Pulmonary artery endothelial cell (primary cell): Measurements from ENCODE around the gene NPAS1. TPM values are rescaled to one million over a fixed set of nuclear protein-coding genes. Genes with fewer than 3 reads are reported as not detected.
"Not testable (repeated sequence)": the region's sequence is repeated elsewhere in the genome, so short reads cannot be mapped to it uniquely, and the experiment has no call there.

Experiments used
- DNase-seq: peaks from one replicate; pipeline ENCODE4 v3.0.0-alpha.2; 2011; ENCODE audit warnings: low read depth, low spot score
- total RNA-seq: library from RNA; depleted of rRNA; stranded (reverse); fragments of >200 nt; gene quantifications from 2 replicates; pipeline ENCODE4 v1.2.3, GENCODE V29; 2014

NPAS1 gene
- total RNA-seq, 1 donor from 2014 or later = 0.20 TPM

DNA sequence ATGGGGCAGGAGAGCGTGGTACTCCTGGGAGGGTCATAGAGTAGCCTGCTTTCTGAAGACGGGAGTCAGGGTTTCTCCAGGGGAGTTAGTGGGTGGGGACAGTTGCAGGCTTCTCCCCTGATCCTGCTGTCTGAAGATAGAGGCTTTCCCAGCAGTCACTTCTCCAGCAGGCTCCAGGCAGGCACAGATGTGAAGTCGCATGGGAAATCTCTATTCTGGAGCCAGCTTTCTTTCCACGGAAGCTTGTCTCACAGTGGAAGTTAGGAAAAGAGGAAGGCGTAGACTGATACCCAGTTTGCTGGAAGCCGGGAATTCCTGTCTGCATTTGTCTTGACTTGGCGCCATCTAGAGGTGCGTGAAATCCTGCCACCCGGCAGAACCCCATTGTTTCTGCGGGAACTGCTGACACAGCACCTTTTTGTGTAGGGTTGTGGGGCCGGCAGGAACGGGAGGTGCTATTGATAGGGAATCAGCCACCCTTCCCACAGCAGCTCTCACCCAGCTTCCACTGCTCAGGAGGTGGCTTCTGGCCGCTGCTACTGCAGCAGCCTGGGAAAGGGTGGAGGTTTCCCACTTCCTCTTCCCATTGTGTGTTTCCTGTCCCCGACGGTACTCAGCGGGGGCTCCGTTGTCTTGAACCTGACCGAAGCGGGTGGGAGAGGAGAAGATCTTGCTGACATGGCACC lies 28.5 kb upstream of the NPAS1 start:
- peak; percentile 54 for DNase-seq

DNA sequence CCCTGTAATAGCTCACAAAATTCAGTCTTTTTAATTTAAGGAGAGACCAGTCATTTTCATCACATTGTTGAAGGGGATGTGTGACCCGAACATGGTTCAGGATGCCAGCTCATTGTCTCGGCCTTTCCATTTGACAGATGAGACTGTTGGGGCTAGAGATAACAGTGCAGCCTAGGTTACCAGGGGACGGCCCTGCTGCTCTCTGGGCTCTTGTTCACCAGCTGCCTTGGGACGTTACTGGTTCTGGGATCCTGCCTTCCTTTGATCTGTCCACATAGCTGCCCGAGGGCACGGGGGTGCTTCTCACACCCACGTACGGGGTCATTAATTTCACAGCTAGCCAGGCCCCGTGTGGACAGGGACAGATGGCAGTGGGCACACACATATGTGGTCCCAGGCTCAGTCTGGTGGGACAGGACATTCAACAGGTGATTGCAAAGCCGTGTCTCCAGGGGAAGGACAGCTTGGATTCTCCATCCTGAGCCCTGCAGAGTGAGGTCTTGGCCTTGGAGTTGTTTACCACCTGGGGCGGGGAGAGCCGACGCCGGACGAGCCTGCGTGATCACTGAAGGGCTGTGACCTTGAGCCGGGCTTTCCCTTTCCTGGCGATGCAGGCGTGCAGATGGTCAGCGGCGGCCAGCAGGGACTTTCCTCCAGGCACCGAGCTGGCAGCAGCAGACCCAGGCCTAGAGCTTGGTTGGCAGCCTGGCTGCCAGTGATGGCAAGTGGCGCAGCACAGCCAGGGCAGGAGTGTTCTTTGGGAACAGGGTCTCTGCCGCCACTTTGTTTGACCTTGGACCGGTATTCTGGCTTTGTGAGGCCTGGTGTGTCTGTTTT lies 26.7 kb upstream of the NPAS1 start:
- no peak for DNase-seq

DNA sequence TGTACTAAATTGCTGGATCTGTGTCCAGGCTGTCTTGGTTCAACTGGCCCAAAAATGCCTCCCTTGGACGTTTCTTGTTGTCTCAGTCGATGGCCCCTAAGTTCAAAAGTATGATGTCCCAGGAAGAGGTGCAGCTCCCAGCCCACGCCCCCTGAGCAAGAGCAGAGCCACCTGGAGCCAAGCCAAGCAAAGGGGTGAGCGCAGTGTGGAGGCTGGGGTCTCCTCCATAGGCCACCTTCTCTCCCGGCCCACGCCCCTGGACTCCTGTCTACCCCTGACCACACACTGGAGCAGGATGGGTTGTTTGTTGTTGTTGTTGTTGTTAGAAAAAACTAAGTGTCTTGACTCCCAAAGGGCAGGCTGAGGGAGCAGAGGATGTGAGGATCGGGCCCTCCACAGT lies 26.0 kb upstream of the NPAS1 start:
- no peak for DNase-seq

DNA sequence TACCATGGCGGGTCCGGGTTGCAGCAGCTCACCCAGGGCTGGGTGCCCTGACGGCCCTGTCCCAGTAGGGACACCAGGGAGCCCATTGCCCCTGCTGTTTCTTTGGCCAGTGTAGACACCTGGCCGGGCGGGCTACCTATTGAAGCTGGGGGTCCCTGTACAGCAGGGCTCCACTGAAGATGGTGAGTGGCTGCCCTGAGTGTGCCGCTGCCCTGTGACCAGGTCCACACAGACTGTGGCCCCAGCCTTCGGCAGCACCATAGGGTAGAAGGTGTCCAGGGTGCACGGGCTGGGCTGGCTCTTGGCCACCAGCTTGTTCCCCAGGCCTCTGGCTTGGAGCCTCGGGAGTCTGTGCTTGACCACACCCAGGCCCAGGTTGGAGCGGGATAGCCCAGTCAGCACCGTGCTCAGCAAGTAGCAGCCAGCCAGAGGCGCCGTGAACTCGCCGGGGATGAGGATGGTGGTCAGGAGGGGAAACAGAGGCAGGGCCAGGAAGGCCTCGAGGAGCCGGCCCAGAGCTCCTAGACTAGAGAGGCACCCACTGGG lies 25.4 kb upstream of the NPAS1 start:
- DNase-seq = no peak

DNA sequence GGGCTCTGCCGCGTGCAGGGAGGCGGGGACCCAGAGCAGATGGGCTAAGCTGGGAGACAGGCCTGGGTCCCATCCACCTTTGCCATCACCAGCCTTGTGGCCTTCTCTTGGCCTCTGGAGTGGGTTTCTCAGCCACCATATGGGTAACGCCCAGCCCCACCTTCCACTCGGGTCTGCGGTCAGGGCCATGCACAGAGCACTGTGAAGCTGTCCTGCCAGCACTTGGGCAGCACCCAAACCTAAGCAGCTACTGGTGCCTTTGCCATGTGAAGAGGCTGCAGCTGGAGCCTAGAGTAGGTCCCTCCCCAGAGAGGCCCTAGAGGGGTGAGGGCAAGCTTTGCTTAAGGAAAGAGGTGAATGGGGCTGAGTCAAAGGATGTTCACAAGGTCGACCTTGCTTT lies 24.1 kb upstream of the NPAS1 start:
- no peak for DNase-seq

DNA sequence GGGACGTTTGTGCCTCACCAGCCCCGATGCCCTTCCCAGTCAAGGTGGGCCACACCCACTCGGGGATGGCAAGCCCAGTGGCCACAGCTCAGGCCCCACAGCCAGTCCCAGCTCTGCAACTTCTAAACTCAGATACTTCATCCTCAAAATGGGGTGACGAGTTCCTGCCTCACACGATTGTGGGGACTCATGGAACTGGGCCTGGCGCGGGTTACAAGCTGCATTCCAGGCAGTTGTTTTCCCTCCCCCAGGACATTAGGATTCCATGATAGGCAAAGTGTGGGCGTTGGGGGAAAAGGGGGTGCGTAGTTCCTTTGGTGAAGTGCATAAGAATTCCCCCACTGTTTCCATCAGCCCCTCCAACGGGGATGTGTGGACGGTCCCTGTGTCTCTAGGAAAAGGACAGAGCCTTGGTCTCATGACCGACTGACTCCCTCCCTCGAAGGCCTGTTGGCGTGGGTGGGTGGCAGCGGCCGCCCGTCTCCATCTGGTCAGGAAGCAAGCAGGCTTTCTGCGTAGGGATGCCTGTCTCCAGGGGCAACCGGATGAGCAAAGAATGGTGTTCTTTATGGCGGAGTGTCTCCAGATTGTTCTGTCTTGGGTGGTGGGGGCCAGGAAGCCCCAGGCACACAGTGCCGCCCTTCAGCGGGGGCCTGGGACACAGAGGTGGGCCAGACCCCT lies 21.1 kb upstream of the NPAS1 start:
- DNase-seq = no peak

DNA sequence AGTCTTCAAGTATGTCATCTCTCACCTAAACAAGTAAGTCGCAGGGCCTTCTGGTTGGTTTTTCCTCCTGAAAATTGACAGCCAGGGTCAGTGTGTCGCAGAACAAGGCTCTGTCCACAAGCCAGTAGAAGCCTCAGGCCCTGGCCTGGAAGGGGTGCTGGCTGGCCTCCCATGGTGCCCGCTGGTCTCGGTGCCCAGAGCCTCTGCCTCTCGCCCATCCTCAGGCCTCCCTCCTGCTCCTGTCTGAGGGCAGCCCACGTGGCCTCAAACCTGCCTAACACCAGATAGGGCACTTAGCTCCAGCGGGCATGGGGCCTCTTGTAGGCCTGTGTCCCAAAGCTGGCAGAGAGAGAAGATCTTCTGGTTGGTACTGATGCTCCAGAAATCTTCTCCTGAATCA lies 20.3 kb upstream of the NPAS1 start:
- DNase-seq = no peak

DNA sequence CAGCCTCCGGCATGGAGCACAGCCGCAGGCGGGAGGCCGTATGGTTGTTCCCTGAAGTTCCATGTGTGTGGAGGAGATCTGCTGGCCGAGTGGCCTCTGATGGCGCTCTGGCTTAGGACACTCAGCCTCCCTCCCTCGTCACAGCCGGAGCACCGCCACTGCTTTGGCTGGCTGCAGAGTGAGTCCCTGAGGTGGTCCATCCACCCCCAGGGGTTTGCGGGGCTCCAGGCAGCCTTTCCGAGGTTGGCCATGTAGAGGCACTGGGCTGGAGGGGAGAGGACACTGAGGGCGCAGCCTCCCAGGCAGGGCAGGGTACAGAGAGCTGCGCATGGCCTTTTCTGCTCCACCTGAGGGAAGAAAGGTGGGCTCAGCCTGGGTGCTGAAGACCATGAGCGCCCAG lies 19.8 kb upstream of the NPAS1 start:
- DNase-seq = no peak

DNA sequence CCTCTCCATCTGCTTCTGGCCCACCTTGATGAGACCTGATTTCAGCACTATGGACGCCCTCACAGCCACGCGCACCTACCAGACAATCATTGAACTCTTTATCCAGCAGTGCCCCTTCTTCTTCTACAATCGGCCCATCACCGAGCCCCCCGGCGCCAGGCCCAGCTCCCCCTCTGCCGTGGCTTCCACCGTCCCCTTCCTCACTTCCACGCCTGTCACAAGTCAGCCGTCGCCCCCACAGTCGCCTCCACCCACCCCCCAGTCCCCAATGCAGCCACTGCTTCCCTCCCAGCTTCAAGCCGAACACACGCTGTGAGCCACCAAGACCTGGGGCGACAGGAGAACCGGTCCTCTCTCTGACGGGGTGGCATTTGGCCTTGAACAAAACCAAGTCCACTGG lies 19.3 kb upstream of the NPAS1 start:
- DNase-seq = no peak

DNA sequence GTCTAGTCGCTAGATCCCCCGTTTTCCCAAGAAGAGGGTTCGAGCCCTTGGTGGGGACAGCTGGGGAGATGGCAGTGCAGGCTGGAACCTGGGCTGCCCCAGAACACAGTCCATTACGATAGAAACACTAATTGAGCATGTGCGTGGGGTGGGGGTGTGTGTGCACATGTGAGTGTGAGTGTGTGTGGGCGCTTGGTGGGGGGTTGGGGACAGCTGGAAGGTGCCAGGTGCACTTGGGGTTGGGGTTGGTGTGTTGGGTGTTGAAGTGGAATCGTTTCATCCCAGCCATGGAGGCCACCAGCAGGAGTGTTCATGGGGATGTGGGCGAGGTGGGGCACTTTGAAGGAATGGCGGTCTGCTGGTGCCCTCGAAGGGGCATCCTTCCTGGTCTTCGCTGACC lies 18.1 kb upstream of the NPAS1 start:
- DNase-seq = no peak

DNA sequence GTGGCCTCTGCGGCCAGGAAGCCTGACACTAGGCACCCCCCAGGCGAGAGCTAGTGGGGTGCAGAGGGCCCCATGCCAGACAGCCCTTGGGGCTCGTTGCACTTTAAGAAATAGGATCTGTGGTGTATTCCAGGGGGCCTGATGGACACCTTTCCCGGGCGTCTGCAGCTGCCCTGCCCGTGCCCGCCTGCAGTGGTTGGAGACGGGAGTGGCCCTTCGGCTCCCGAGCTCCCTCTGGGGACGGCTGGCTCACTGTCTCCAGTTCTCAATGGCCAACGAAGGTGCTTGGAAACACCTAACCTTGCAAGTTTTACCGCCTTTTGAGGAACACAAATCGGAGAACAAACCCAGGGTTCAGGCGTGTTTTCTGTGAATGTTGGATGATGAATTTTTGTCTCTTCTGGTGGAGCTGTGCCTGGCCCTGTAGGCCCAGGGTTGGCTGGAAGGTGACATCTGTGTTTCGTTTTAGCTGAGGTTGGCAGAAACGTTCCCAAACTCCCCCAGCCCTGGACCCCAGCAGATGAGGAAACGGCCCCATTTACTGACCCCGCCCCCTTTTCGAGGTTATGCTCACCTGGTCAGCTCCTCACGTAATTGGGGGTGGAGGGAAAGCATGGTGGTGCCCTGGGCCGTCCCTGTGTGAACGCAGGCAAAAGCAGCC lies 17.4 kb upstream of the NPAS1 start:
- DNase-seq = no peak

DNA sequence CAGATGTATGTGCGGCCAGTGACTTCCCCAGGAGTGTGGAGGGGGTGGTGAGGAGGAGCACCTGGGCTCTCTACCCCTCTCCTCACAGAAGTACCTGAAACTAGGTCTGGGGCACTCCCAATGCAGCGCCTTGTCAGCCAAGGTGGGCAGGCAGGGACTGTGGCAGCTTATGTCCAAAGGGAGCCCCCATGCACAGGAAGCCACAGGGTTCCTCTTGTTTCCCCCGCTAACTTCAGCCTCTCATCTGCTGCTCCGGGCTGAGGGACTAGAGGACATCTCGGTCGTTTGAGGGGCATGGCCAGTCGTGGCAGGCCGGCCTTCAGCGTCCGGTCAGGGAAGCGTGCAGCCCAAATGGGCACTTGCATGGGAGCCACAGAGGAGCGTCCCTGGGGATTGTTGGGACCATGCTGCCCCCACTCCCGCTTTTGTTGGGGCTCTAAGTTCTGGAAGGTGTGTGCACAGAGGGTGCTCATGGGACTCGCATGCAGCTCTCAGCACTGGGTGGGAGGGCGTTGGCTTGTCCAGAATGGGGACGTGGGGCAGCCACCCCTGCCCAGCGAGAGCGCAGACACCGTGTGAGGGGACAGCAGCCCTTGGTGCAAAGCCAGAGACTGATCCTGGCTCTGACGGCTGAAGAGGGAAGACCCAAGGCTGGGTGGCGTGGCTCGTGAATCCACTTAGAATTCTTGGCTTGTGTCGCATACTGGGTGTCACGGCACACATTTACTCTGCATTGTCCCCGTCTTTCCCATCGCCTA lies 16.6 kb upstream of the NPAS1 start:
- DNase-seq = no peak

DNA sequence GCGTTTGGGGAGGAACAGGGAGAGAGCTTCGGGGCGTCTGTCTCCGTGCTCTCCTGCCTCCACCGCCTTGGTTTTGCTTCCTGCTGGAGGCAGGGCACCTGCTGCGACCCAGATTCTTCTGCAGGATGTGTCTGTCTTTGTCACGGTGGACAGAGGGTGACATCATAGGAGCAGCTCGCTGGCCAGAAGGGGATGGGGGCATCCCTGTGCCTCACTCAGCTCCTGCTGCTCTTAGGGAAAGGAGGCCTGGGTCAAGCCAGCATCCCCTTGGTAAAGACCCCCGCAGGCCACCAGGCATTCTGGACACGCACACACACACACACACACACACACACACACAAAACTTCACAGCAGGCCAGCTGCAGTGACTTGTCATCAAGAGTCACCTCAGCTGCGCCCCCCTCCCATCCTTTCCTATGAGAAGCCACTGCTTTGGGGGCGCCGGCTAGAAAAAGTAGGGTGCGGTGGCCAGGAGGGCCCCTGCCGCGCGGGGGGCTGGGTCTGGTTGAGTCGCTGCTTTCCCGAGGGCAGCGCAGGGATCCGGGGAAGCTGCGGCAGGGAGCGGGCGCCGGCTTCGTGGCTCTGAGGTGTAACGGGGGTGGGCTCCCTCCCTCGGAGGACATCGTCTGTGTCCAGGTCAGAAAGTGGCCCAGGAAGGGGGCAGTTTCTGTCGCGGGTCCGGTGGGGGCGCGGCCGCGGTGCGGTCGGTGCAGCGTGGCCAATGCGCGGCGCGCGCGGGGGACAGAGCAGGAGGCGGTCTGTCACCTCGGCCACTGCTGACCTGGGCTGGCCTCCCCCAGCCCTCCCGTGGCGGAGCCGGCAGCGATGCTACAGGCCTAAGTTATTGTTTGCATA lies 15.8 kb upstream of the NPAS1 start:
- no peak for DNase-seq

DNA sequence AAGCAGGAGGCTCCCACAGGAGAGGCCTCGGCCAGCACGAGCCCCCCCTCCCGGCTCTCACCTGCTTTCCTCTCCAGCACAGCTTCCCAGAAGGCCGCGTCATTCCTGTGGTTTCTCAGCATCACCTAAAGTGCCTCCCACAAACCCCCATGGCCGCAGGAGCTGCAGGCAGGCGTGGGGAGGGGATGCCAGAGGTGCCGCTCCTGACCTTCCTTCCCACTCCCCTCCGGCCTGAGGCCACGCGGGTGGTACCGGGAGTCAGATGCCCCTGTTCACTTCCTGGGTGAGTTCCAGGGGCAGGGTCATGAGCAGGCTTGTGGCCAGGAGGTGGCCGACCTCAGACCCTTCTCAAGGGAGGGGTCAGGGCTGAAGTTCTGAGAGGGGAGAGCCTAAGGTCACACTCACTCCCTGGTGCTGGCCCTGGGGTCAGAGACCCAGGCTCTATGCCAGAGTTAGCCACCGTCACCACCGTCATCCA lies 14.4 kb upstream of the NPAS1 start:
- DNase-seq = no peak

DNA sequence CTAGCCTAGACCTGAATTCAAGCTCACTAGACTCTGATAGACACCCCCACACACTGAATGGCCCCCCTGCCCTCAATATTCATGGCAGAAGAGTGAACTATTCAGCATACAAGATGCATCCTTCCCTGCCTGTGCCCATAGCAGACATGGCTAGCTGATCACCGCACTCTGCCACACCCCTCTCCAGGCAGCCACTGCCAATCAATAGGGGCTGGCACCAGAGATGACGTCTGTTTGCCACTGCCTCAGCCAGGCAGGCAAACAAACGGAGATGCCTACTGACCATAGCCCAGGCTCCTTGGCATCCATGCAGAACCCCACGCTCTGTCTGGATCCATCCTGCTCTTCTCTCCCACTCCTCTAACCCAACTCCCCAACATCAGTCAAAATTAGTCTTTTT lies 13.8 kb upstream of the NPAS1 start:
- no peak for DNase-seq

DNA sequence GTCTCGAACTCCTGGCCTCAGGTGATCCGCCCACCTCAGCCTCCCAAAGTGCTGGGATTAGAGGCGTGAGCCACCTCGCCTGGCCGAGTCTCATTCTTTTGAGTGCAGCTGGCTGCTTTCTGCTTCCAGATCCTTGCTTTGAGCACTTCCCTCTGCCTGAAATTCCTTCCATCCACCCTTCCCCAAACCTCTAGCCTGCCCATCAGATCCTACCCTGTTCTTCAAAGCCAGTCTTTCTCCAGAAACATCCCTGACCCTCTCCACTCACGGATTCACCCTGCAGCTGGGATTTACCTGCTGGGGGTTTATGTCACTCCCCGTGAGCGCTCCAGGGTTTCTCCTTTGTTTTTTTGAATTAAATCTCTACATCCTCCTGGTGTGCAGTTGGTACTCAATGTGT lies 13.1 kb upstream of the NPAS1 start:
- DNase-seq = no peak

DNA sequence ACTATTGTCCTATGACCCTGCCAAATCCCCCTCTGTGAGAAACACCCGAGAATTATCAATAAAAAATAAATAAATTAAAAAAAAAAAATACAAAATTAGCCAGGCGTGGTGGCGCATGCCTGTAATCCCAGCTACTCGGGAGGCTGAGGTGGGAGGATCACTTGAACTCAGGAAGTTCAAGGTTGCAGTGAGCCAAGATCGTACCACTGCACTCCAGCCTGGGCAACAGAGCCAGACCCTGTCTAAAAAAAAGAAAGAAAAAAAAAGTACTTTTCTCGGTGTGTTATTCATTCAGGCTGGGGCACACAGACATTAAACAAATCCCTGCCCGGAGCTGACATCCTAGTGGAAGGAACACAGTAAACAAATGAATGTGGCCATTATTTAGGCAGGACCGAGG lies 9.1 kb upstream of the NPAS1 start:
- not testable (repeated sequence) for DNase-seq

DNA sequence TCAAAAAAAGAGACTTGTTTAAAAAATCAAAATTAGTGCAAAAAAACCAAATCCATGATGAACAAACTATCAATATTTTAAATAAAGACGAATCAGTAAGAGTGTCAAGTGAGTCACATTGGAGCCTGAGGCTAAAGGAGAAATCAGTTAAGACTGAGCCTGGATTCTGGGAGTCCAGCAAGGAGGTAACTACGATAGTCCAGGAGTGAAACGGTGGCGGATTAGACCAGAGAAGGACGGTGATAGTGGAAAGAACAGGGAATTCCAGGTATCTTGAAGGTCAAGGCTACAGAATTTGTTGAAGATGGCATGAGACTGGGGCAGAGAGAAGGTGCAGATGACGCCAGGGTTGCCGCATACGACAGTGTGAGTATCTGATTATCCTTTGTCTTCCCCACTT lies 7.0 kb upstream of the NPAS1 start:
- DNase-seq = no peak

DNA sequence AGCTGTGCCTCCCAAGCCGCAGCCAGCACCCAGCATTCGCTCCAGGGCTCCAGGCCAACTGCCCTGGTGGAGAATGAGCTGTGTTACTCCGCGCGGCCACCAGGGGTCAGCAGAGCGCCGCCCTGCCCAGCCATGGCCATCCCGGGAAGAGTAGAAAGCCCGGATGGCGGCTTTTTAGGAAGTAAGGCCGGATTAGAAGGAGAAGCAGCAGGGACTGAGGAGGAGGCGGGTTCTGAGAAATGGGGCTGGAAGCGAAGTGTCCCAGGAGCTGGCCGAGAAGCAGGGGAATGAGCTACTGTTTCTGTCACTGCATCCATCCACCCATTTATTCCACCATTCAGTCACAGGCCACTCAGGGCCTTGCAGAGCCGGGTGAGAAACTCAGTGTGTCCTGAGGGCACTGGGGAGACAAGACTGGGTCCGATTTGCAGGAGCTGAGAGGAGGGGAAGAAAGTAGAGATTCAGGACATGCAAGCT lies 6.6 kb upstream of the NPAS1 start:
- no peak for DNase-seq

DNA sequence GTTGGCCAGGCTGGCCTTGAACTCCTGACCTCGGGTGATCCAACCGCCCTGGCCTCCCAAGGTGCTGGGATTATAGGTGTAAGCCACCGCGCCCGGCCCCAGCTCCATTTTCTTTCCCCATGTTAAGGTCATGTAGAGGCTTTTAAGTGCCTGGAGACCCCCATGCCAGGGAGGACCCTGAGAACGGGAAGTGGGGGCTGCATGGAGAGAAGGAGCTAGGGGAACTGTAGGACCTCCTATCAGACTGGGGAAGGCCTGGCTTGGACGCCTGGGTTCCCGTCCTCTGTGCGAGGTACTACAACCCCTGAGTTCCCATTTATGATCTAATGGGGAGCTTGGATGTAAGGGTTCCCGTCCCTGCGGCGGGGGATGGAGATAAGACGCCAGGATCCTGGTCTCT lies 714 bp upstream of the NPAS1 start:
- DNase-seq = no peak
